WTC11 (cell line): Measurements from ENCODE around the gene MYOF. TPM values are rescaled to one million over a fixed set of nuclear protein-coding genes. Genes with fewer than 3 reads are reported as not detected.

ENCODE experiments used
- ATAC-seq: fragments of 200-7000 bp; cut with Tn5 transposase; 2 replicates; pipeline ENCODE4 v1.10.0; 2021; ENCODE audit warnings: mild to moderate bottlenecking, moderate library complexity
- CTCF ChIA-PET: fragments of 300-600 bp; sonication (Branson Sonifier 250); formaldehyde crosslinking; loops from one replicate; lab custom pipeline; 2021; ENCODE audit warnings: antibody characterized with exemption; lab: Charles Lee
- POLR2A ChIA-PET: fragments of 350-600 bp; sonication (Branson Sonifier 250); formaldehyde crosslinking; loops from one replicate; lab custom pipeline; 2021; ENCODE audit warnings: antibody characterized with exemption; lab: Charles Lee
- DNase-seq: peaks from one replicate; pipeline ENCODE4 v3.0.0; 2021; ENCODE audit warnings: low spot score
- H3K27ac Mint-ChIP-seq: 2 replicates; pipeline ENCODE4 v1.8.0; 2021; ENCODE audit warnings: mixed read lengths
- H3K27me3 Mint-ChIP-seq: 2 replicates; pipeline ENCODE4 v1.8.0; 2021; ENCODE audit warnings: low read depth, mild to moderate bottlenecking, moderate library complexity, mixed read lengths
- H3K36me3 Mint-ChIP-seq: 2 replicates; pipeline ENCODE4 v1.8.0; 2021; ENCODE audit warnings: mixed read lengths
- H3K4me1 Mint-ChIP-seq: 2 replicates; pipeline ENCODE4 v1.8.0; 2022; ENCODE audit warnings: mixed read lengths
- H3K4me3 Mint-ChIP-seq: 2 replicates; pipeline ENCODE4 v1.8.0; 2021; ENCODE audit warnings: mild to moderate bottlenecking, moderate library complexity, mixed read lengths
- H3K9me3 Mint-ChIP-seq: 2 replicates; pipeline ENCODE4 v1.8.0; 2021; ENCODE audit warnings: mixed read lengths
- AR ChIP-seq: fragments of 250-450 bp; sonication (Bioruptor Pico); IDR thresholded peaks from 2 replicates; pipeline ENCODE4 v1.9.0; 2021; ENCODE audit warnings: mild to moderate bottlenecking
- ATF6 ChIP-seq: sonication (generic); formaldehyde crosslinking; IDR thresholded peaks from 2 replicates; pipeline ENCODE4 v1.8.1; 2023; ENCODE audit warnings: mild to moderate bottlenecking, missing genetic modification reagents
- CREM ChIP-seq: sonication (generic); formaldehyde crosslinking; IDR thresholded peaks from 2 replicates; pipeline ENCODE4 v1.8.1; 2022; ENCODE audit warnings: mild to moderate bottlenecking, missing genetic modification reagents, moderate library complexity
- CTCF ChIP-seq: fragments of 200-600 bp; IDR thresholded peaks from 2 replicates; pipeline ENCODE4 v1.8.0; 2022; ENCODE audit warnings: antibody characterized with exemption
- E2F4 ChIP-seq: sonication (generic); formaldehyde crosslinking; IDR thresholded peaks from 2 replicates; pipeline ENCODE4 v1.8.1; 2022; ENCODE audit warnings: low read depth, mild to moderate bottlenecking, moderate library complexity, missing genetic modification reagents, borderline replicate concordance
- ERG ChIP-seq: fragments of 250-450 bp; sonication (Bioruptor Pico); IDR thresholded peaks from 2 replicates; pipeline ENCODE4 v1.8.0; 2021; ENCODE audit warnings: mild to moderate bottlenecking
- ETV6 ChIP-seq: sonication (generic); formaldehyde crosslinking; IDR thresholded peaks from 2 replicates; pipeline ENCODE4 v1.8.1; 2022; ENCODE audit warnings: mild to moderate bottlenecking, missing genetic modification reagents
- HMGA2 ChIP-seq: fragments of 250-450 bp; sonication (Bioruptor Pico); IDR thresholded peaks from 2 replicates; pipeline ENCODE4 v1.4.0; 2021; ENCODE audit warnings: mild to moderate bottlenecking, moderate library complexity
- IRF2 ChIP-seq: sonication (generic); formaldehyde crosslinking; IDR thresholded peaks from 2 replicates; pipeline ENCODE4 v1.8.0; 2022; ENCODE audit warnings: low read depth, missing genetic modification reagents, borderline replicate concordance
- NFE2L1 ChIP-seq: sonication (generic); formaldehyde crosslinking; IDR thresholded peaks from 2 replicates; pipeline ENCODE4 v1.8.1; 2023; ENCODE audit warnings: missing genetic modification reagents
- NFYB ChIP-seq: sonication (generic); formaldehyde crosslinking; conservative IDR thresholded peaks from 2 replicates; pipeline ENCODE4 v1.8.0; 2022; ENCODE audit warnings: low read depth, missing genetic modification reagents
- PRRX2 ChIP-seq: fragments of 250-450 bp; sonication (Bioruptor Pico); IDR thresholded peaks from 2 replicates; pipeline ENCODE4 v1.8.0; 2021; ENCODE audit warnings: mild to moderate bottlenecking
- SP1 ChIP-seq: sonication (generic); formaldehyde crosslinking; conservative IDR thresholded peaks from 2 replicates; pipeline ENCODE4 v1.8.1; 2022; ENCODE audit warnings: missing genetic modification reagents
- ZNF317 ChIP-seq: sonication (generic); formaldehyde crosslinking; IDR thresholded peaks from 2 replicates; pipeline ENCODE4 v1.8.1; 2023; ENCODE audit warnings: low read depth, mild to moderate bottlenecking, moderate library complexity, missing genetic modification reagents, borderline replicate concordance
- ZNF396 ChIP-seq: fragments of 250-450 bp; sonication (Bioruptor Pico); IDR thresholded peaks from 2 replicates; pipeline ENCODE4 v1.8.0; 2021; ENCODE audit warnings: mild to moderate bottlenecking, moderate library complexity, borderline replicate concordance
- total RNA-seq: library from RNA; stranded (reverse); gene quantifications from 3 replicates; pipeline ENCODE4 v1.2.3, GENCODE V29; 2021
- TF ChIP-seq, protein P1 (sequence below): sonication (generic); formaldehyde crosslinking; IDR thresholded peaks from 2 replicates; pipeline ENCODE4 v1.8.1; 2023; ENCODE audit warnings: mild to moderate bottlenecking, missing genetic modification reagents, moderate library complexity

The MYOF gene
- total RNA-seq, 1 experiment from 2014 or later: 1.8 TPM

DNA sequence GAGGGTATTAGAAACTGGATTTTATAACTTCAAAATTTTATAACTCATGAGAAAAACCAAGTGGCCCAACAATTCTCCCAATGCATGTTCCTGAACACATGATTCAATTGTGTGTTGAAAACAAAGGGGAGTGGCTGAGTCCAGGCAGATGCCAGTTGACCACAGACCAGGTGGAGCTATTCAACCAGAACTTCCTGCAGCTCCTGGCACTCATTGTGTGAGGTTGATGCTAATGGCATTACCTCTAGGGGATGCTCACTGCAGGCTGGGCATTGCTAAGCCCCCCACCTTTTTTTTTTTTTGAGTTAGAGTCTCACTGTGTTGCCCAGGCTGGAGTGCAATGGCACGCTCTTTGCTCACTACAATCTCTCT is 20.3 kb downstream of the MYOF start (continued):
- TF ChIP-seq CTCF: no peak
- no peak for TF ChIP-seq PRRX2 (CRISPR knock-in tag)
- no peak for TF ChIP-seq E2F4

DNA sequence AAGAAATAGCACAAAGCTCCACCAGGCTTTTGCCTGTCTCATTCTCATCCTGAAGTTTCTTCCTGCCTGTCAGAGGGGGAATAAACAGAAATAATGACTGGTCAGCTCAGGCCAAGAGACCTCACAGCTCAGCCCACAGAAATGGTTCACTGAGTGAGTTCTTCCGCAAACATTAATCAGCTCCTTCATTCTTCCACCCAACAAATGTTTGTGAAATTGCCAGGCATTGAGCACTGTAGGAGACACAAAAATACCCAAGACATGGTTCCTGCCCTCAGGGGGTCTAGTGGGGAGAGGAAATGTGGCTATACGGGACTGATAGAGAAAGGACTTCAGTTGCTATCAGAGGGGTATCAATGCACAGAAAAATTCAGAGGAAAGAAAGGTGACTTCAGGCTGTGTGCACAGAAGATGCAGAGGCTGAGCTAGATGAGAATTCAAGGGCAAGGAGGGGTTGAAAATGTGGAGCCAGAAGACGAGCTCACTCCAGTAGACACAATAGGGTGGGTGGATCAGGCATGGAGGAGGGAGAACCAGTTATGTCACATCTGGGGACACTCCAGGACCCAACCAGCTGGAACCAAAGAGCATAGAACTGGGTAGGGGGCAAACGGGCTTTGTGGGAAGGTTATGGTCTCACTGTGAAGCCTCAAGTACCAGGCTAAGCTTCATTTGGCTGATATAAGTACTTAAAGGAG is 20.9 kb downstream of the MYOF start:
- H3K4me3 Mint-ChIP-seq: no peak overlapping the region
- no peak for ATAC-seq
- H3K4me1 Mint-ChIP-seq: peaks cover 15% of the 10 kb centered on the region

More for the DNA sequence above, 20.9 kb downstream of the MYOF start:
- Mint-ChIP-seq H3K27me3 (no peaks in the 10 kb centered on the region), H3K9me3 (peaks cover 6% of the 10 kb centered on the region; the same call in 1 of the 2 replicates), H3K27ac (no peak overlapping the region), H3K36me3 (no peaks in the 10 kb centered on the region)
- ChIA-PET CTCF (interaction anchor here (0.9 to 4.5 kb wide), 5 partner anchors 10 to 85 kb away, joined by 3 to 22 read pairs (median 5); partner anchors contain the start of gene MYOF), POLR2A (no interaction called here)
- no peak for DNase-seq
- TF ChIP-seq HMGA2 (CRISPR knock-in tag) (no peak), ZNF317 (CRISPR knock-in tag) (no peak), NFYB (no peak), SP1 (CRISPR knock-in tag) (no peak), NFE2L1 (CRISPR knock-in tag) (no peak), IRF2 (CRISPR knock-in tag) (no peak), ERG (CRISPR knock-in tag) (no peak), ETV6 (CRISPR knock-in tag) (no peak), AR (CRISPR knock-in tag) (no peak), ZNF396 (no peak), CREM (CRISPR knock-in tag) (no peak), ATF6 (no peak)
- TF ChIP-seq, protein P1, sequence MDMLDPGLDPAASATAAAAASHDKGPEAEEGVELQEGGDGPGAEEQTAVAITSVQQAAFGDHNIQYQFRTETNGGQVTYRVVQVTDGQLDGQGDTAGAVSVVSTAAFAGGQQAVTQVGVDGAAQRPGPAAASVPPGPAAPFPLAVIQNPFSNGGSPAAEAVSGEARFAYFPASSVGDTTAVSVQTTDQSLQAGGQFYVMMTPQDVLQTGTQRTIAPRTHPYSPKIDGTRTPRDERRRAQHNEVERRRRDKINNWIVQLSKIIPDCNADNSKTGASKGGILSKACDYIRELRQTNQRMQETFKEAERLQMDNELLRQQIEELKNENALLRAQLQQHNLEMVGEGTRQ (CRISPR knock-in tag): no peak
- TF ChIP-seq, all 79 proteins: peak for 0
